LNCaP clone FGC (cell line): Measurements from ENCODE around the gene ALAS1.

Experiments used
- DNase-seq: peaks from one replicate; pipeline ENCODE4 v3.0.0-alpha.2; 2011; ENCODE audit warnings: low read depth
- H3K4me3 ChIP-seq: 2 replicates; pipeline ENCODE4 v1.5.1; 2011; ENCODE audit warnings: mild to moderate bottlenecking, low read depth, low read length, control low read depth
- TF ChIP-seq, protein P1 (sequence below): IDR thresholded peaks from 2 replicates; pipeline ENCODE4 v1.5.1; 2012; ENCODE audit warnings: mild to moderate bottlenecking; ENCODE audit not compliant: control insufficient read depth, insufficient read depth; ENCODE audit errors: extremely low read depth

The ALAS1 gene

DNA sequence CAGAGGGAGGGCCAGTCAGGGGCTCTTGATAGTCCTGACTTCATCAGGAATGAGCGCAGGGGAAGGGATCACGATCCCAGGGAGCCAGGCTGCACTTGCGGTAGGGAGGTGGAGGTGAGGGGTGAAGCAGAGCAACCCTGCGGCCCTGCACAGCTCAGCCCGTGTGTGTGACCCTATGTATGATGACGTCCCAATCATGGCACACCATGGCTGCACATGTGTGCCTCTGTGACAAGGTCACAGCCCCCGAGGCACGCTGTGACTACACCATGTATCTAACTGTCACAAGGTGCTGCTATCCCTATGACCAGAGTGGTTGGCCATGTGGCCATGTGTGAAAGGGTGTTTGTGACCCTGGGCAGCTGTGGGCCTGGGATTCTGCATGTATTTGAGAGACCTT, 13.3 kb upstream of the ALAS1 start:
- no peak for DNase-seq
- TF ChIP-seq, protein P1, sequence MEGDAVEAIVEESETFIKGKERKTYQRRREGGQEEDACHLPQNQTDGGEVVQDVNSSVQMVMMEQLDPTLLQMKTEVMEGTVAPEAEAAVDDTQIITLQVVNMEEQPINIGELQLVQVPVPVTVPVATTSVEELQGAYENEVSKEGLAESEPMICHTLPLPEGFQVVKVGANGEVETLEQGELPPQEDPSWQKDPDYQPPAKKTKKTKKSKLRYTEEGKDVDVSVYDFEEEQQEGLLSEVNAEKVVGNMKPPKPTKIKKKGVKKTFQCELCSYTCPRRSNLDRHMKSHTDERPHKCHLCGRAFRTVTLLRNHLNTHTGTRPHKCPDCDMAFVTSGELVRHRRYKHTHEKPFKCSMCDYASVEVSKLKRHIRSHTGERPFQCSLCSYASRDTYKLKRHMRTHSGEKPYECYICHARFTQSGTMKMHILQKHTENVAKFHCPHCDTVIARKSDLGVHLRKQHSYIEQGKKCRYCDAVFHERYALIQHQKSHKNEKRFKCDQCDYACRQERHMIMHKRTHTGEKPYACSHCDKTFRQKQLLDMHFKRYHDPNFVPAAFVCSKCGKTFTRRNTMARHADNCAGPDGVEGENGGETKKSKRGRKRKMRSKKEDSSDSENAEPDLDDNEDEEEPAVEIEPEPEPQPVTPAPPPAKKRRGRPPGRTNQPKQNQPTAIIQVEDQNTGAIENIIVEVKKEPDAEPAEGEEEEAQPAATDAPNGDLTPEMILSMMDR = no peak
- H3K4me3 ChIP-seq = no peak overlapping the region

DNA sequence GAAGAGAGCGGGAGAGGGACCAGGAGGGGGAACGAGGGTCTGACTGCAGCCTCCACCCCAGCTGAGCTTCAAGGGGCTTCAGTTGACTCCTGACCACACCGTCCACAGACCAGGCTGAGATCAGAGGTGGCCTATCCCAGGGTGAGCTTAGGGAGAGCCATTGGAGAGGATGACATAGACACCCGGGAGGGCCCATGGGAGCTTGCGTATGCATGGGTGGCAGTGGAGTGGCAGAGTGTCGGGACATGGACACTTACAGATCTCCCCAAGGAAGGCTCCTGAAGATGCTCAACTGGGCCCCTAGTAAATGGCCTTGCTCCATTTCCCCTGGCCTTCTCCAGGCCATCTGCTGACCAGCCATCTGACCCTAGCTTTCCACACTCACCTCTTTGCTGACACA, 12.6 kb upstream of the ALAS1 start:
- H3K4me3 ChIP-seq = no peak overlapping the region
- no peak for DNase-seq
- TF ChIP-seq, protein P1 = no peak

DNA sequence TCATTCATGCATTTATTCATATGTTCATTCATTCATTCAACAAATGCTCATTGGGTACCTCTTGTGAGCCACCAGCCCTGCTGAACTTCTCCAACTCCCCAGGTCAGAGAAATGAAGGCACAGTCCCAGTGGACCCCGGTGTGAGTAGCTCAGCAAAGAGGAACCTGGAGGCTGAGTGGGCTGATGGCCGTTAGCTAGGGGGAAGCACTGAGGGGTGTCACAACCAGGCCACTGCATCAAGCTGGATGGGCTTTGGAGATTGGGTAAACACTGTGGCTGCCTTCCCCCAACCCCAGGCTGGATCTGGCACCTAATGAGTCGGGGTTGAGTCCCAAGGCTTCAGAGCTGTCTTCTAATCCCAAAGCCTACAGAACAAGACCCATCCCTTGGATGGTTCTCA, 12.1 kb upstream of the ALAS1 start:
- no peak for DNase-seq
- no peak overlapping the region for H3K4me3 ChIP-seq
- TF ChIP-seq, protein P1 = no peak

DNA sequence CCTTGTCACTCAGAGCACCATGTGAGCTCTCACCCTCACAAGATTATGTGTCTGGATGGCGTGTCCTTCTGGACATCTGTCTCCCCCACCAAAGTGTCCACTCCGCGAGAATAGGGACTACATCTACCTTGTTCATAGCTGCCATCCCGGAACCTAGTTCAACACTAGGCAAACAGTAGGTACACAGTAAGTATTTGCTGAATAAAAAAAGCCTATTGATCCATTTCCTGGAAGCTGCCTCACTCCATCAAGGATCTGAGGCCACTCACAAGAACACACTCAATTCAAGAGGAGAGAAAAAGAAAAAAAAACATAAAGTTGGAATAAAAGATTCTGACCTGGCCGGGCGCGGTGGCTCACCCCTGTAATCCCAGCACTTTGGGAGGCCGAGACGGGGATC, 11.2 kb upstream of the ALAS1 start:
- DNase-seq = no peak
- TF ChIP-seq, protein P1 = no peak
- H3K4me3 ChIP-seq = no peak overlapping the region

DNA sequence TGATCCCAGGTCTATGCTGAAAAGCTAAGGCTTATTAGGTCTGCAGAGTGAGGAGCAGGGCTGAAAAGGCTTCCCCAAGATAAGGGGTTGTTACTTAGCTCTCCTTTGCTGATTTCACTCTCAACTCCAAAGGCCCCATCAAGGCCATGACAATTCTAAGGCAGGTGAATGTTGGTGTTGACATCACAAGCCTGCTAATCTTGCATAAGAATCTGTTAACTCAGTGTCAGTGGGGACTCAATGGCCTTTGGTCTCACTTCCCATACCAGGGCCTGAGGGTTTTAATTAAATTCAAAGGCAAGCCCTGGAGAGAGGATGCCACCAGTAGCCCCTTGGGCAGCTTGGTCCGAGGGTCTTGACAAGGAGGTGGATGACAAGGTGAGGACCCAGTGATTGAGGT, 9.4 kb upstream of the ALAS1 start:
- TF ChIP-seq, protein P1 = no peak
- no peak overlapping the region for H3K4me3 ChIP-seq
- DNase-seq = no peak

DNA sequence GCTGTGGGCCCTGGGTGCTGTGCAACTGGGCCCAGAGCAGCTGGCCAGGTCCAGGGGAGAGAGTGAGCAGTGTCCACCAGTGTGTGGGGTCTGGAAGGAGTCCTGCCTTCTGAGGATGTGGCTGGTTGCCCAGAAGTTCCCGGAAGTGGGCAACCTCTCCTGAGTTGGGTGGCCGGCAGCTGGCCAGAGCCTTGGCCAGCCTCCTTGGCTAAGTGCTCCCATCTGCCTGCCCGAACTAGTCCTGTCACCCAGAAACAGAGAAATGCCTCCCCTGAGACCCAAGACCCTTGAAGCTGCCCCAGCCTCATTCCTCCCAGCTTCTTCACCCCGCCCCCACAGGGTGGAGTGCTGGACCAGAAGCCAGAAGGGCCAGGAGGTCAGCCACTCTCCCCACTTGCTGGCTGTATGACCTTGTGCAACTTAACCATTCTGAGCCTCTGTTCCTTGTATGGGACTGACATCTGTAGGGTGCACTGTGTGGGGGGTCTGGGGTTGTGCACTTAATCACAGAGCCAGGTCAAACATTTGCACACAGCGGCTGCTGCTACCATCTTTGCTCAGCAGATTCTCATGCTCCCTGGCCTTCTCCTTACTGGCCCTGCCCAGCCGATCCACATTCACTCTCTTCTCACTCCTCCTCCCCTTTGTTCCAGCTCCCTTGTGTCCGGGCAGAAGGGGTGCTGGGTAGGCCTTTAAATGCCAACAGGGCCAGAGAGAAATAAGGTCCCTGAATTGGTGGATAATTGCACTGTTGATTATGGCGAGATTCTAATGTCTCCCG, 7.5 kb upstream of the ALAS1 start:
- TF ChIP-seq, protein P1 = no peak
- no peak overlapping the region for H3K4me3 ChIP-seq
- no peak for DNase-seq

DNA sequence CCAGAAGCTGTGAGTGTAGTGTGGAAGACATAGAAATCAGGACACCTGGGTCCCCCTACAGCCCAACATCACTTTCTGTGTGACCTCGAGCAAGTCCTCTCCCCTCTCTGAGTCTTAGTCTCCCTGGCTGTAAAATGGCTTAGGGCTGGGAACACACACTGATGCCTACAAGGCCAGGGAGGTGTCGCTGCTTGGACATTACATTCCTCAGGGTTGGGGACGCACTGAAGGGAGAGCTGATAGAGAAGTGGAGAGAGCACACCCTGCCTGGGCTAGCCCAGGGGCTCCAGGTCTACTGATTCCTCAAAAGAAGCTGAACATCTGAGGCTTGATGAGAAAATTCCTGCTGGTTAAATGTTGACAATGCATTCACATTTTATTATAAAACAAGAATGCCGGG, 6.3 kb upstream of the ALAS1 start:
- no peak for DNase-seq
- no peak overlapping the region for H3K4me3 ChIP-seq
- TF ChIP-seq, protein P1 = no peak
